IPS-15b (cell line): ENCODE results near the gene BABAM1.

Source experiments
- H3K27me3 ChIP-seq: one replicate; pipeline ENCODE4 v1.6.1; 2013; ENCODE audit warnings: low read length; ENCODE audit not compliant: control insufficient read depth, insufficient read depth
- H3K36me3 ChIP-seq: one replicate; pipeline ENCODE4 v1.6.1; 2013; ENCODE audit warnings: low read length; ENCODE audit not compliant: control insufficient read depth, insufficient read depth
- H3K4me1 ChIP-seq: one replicate; pipeline ENCODE4 v1.6.1; 2013; ENCODE audit warnings: mild to moderate bottlenecking, low read length; ENCODE audit not compliant: control insufficient read depth, insufficient read depth
- H3K4me3 ChIP-seq: one replicate; pipeline ENCODE4 v1.5.1; 2013; ENCODE audit warnings: low read depth, low read length
- H3K9ac ChIP-seq: one replicate; pipeline ENCODE4 v1.6.1; 2013; ENCODE audit warnings: low read depth, mild to moderate bottlenecking, low read length
- H3K9me3 ChIP-seq: one replicate; pipeline ENCODE4 v1.6.1; 2013; ENCODE audit warnings: mild to moderate bottlenecking, low read length; ENCODE audit not compliant: control insufficient read depth, insufficient read depth

BABAM1 gene

GRCh38 chr19:17245535-17245984, 21.7 kb upstream of the BABAM1 start, which contains the start of gene NR2F6:
TSS of gene NR2F6 (minus strand) at chr19:17245919. CDS start at chr19:17245220, 699 bp downstream.
- H3K9me3 ChIP-seq = no peaks in the 10 kb centered on the region
- no peaks in the 10 kb centered on the region for H3K27me3 ChIP-seq
- peak within 1 kb of the TSS; percentile 84 for H3K4me3 ChIP-seq
- peaks cover 19% of the 10 kb centered on the region for H3K4me1 ChIP-seq
- H3K36me3 ChIP-seq = peaks cover 4% of the 10 kb centered on the region
- H3K9ac ChIP-seq = peak within 1 kb of the TSS; percentile 60

GRCh38 chr19:17246681-17247425, 20.4 kb upstream of the BABAM1 start:
- H3K9ac ChIP-seq = peak overlapping the region; percentile 47
- H3K4me1 ChIP-seq = peaks cover 19% of the 10 kb centered on the region
- no peaks in the 10 kb centered on the region for H3K9me3 ChIP-seq

GRCh38 chr19:17248011-17248776, 19.0 kb upstream of the BABAM1 start:
- Histone ChIP-seq H3K27me3 (no peaks in the 10 kb centered on the region), H3K4me3 (peak overlapping the region; percentile 36), H3K36me3 (peaks cover 5% of the 10 kb centered on the region), H3K9ac (peak overlapping the region; percentile 49), H3K4me1 (peaks cover 19% of the 10 kb centered on the region), H3K9me3 (no peaks in the 10 kb centered on the region)

More at GRCh38 chr19:17246681-17247425, 20.4 kb upstream of the BABAM1 start:
- H3K4me3 ChIP-seq = peak overlapping the region; percentile 49
- H3K36me3 ChIP-seq = peaks cover 5% of the 10 kb centered on the region
- H3K27me3 ChIP-seq = no peaks in the 10 kb centered on the region

- H3K4me1 ChIP-seq = peaks cover 19% of the 10 kb centered on the region
- H3K4me3 ChIP-seq = no peak overlapping the region
- H3K9me3 ChIP-seq = no peaks in the 10 kb centered on the region
- H3K36me3 ChIP-seq = peaks cover 5% of the 10 kb centered on the region
- H3K27me3 ChIP-seq = no peaks in the 10 kb centered on the region
- no peak overlapping the region for H3K9ac ChIP-seq
These were observed 17.2 kb upstream of the BABAM1 start for GRCh38 chr19:17249887-17250548.

- peaks cover 7% of the 10 kb centered on the region for H3K36me3 ChIP-seq
- no peaks in the 10 kb centered on the region for H3K4me1 ChIP-seq
- H3K4me3 ChIP-seq = no peak overlapping the region
- H3K9me3 ChIP-seq = no peaks in the 10 kb centered on the region
- no peak overlapping the region for H3K9ac ChIP-seq
- H3K27me3 ChIP-seq = no peaks in the 10 kb centered on the region
These were observed 12.6 kb upstream of the BABAM1 start for GRCh38 chr19:17254636-17255035.

- Histone ChIP-seq H3K27me3 (no peaks in the 10 kb centered on the region), H3K4me1 (no peaks in the 10 kb centered on the region), H3K36me3 (peaks cover 7% of the 10 kb centered on the region), H3K4me3 (no peak overlapping the region), H3K9me3 (no peaks in the 10 kb centered on the region), H3K9ac (no peak overlapping the region)
These were observed 12.1 kb upstream of the BABAM1 start for GRCh38 chr19:17255150-17255621.

GRCh38 chr19:17256130-17256529, 11.1 kb upstream of the BABAM1 start:
- Histone ChIP-seq H3K27me3 (no peaks in the 10 kb centered on the region), H3K4me1 (no peaks in the 10 kb centered on the region), H3K9ac (no peak overlapping the region), H3K9me3 (no peaks in the 10 kb centered on the region), H3K4me3 (no peak overlapping the region), H3K36me3 (peaks cover 7% of the 10 kb centered on the region)

GRCh38 chr19:17259118-17259780, 8.0 kb upstream of the BABAM1 start:
- no peaks in the 10 kb centered on the region for H3K9me3 ChIP-seq
- no peaks in the 10 kb centered on the region for H3K27me3 ChIP-seq
- no peak overlapping the region for H3K9ac ChIP-seq
- peaks cover 2% of the 10 kb centered on the region for H3K36me3 ChIP-seq
- no peak overlapping the region for H3K4me3 ChIP-seq
- H3K4me1 ChIP-seq = peaks cover under 1% of the 10 kb centered on the region

- peaks cover 6% of the 10 kb centered on the region for H3K4me1 ChIP-seq
- H3K4me3 ChIP-seq = no peak overlapping the region
- H3K36me3 ChIP-seq = peaks cover 2% of the 10 kb centered on the region
- no peaks in the 10 kb centered on the region for H3K9me3 ChIP-seq
- no peak overlapping the region for H3K9ac ChIP-seq
- no peaks in the 10 kb centered on the region for H3K27me3 ChIP-seq
These were observed 7.3 kb upstream of the BABAM1 start for GRCh38 chr19:17259934-17260333.

GRCh38 chr19:17260842-17261325, 6.4 kb upstream of the BABAM1 start:
- Histone ChIP-seq H3K9me3 (no peaks in the 10 kb centered on the region), H3K9ac (no peak overlapping the region), H3K27me3 (no peaks in the 10 kb centered on the region), H3K4me3 (no peak overlapping the region), H3K36me3 (peaks cover 2% of the 10 kb centered on the region), H3K4me1 (peaks cover 9% of the 10 kb centered on the region)

GRCh38 chr19:17262557-17262956, 4.7 kb upstream of the BABAM1 start:
- Histone ChIP-seq H3K4me3 (no peak overlapping the region), H3K36me3 (peaks cover 2% of the 10 kb centered on the region), H3K4me1 (peaks cover 9% of the 10 kb centered on the region), H3K9me3 (no peaks in the 10 kb centered on the region), H3K9ac (no peak overlapping the region), H3K27me3 (no peaks in the 10 kb centered on the region)
